Fibroblast of mammary gland (primary cell): Measurements from ENCODE around the gene NR6A1.

Source experiments
- DNase-seq: peaks from one replicate; pipeline ENCODE4 v3.0.0-alpha.2; 2010; ENCODE audit warnings: low read depth
- H3K4me3 ChIP-seq: 2 replicates; pipeline ENCODE4 v1.5.1; 2011; ENCODE audit warnings: low read depth, mild to moderate bottlenecking, low read length, moderate library complexity; ENCODE audit not compliant: control insufficient read depth
- TF ChIP-seq, protein P1 (sequence below): conservative IDR thresholded peaks from 2 replicates; pipeline ENCODE4 v1.5.1; 2011; ENCODE audit warnings: low read depth, low read length, inconsistent platforms; ENCODE audit not compliant: control insufficient read depth, insufficient read depth

The NR6A1 gene

DNA sequence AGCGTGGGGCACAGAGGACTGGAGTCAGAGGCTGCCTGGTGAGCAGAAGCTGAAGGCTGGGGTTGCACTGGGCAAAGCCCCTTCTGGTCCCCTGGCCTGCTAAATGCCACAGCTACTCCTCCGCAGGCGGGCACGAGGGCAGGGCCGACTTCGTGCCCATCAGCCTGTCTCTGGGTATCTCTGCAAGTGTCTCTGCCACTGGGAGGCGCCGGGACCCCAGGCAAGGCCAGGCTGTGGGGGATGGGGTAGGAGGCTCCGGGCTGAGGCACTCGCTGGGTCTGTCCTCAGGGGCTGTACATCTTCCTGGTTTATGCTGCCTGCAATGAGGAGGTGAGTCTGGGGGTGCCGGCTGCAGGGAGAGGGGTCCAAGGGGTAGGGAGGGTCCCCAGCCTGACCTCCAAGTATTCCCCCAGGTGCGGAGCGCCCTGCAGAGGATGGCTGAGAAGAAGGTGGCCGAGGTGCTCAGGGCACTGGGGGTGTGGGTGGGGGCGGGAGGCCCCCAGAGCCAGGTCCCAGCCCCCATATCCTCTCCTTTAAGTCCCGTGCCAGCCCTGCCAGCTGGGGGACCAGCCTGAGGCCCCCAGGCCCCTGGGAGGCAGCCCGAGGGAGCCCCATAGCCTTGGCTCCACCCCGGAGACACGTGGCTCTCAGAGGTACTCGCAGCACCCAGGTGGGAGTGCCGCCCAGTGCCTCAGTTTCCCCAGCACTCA, 295.8 kb downstream of the NR6A1 start:
- TF ChIP-seq, protein P1, sequence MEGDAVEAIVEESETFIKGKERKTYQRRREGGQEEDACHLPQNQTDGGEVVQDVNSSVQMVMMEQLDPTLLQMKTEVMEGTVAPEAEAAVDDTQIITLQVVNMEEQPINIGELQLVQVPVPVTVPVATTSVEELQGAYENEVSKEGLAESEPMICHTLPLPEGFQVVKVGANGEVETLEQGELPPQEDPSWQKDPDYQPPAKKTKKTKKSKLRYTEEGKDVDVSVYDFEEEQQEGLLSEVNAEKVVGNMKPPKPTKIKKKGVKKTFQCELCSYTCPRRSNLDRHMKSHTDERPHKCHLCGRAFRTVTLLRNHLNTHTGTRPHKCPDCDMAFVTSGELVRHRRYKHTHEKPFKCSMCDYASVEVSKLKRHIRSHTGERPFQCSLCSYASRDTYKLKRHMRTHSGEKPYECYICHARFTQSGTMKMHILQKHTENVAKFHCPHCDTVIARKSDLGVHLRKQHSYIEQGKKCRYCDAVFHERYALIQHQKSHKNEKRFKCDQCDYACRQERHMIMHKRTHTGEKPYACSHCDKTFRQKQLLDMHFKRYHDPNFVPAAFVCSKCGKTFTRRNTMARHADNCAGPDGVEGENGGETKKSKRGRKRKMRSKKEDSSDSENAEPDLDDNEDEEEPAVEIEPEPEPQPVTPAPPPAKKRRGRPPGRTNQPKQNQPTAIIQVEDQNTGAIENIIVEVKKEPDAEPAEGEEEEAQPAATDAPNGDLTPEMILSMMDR: no peak
- H3K4me3 ChIP-seq: no peak overlapping the region
- DNase-seq: no peak

DNA sequence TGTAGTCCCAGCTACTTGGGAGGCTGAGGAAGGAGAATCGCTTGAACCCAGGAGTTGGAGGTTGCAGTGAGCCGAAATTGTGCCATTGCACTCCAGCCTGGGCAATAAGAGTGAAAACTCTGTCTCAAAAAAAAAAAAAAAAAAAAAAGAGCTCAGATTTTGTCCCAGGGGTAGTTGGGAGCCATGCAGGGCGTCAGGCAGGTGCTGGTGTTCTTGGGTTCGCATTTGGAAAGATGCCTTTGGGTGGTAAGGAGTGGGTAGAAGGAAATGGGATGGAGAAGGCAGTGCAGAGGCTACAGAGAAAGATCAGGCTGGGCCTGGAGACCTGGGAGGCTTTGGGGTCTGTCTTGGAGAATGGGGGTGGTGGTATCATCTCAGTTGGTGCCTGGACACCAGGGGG, 297.0 kb downstream of the NR6A1 start:
- H3K4me3 ChIP-seq: no peak overlapping the region
- TF ChIP-seq, protein P1: no peak
- DNase-seq: no peak

DNA sequence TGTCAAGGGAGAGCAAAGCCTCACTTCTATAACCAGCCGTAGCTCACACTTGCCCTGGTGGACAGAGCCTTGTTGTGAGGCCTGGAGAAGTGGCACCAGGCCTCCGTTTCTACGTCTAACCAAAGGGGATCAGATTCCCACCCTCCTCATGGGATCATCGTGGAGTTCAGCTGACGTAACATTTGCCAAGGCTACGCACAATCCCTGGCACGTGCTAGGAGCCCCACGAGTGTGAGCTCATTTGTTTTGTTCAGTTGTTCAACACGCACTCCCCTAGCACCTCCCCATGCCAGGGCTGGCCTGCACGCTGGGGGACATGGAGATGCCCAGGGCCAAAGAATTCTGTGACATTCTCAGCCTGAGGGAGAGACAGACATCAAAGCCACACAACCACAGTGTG, 297.8 kb downstream of the NR6A1 start:
- DNase-seq: no peak
- TF ChIP-seq, protein P1: no peak
- H3K4me3 ChIP-seq: no peak overlapping the region

DNA sequence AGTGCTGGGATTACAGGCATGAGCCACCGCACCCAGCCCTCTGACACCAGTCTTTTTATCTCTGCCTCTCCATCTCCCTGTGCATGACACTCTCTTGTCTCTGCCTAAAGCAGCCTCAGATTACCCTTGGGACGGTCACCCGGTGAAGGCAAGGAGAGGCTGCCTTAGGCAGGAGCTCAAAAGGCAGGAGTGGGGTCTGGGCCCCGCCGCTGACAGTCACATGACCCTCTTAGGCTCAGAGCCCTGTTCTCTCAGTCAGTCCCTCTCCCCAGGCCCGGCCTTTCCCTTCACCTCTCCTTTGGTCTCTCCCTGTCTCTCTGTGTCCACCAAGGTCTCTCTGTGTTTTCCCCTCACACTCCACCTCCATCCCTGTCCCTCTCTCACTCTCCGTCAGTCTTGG, 298.3 kb downstream of the NR6A1 start:
- no peak for DNase-seq
- no peak overlapping the region for H3K4me3 ChIP-seq
- TF ChIP-seq, protein P1: no peak

DNA sequence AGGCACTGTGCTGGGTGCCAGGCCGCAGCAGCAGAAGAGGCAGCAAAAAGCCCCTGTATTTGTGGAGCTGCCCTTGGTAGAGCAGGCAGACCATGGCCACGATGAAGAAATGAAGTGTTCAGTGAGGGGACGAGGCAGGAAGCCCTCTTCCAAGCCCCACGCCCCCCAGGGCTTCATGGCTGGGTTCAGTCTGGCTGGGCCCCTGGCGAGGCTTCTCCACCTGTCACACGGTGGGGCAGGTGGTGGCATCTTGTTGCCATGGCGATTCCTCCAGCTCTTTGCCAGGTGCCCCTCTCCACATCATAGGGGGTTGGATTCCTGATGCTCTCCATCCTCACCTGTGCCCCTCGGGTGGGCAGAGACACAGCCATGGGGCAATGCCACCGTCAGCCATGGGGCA, 299.4 kb downstream of the NR6A1 start:
- DNase-seq: no peak
- TF ChIP-seq, protein P1: no peak
- no peak overlapping the region for H3K4me3 ChIP-seq

DNA sequence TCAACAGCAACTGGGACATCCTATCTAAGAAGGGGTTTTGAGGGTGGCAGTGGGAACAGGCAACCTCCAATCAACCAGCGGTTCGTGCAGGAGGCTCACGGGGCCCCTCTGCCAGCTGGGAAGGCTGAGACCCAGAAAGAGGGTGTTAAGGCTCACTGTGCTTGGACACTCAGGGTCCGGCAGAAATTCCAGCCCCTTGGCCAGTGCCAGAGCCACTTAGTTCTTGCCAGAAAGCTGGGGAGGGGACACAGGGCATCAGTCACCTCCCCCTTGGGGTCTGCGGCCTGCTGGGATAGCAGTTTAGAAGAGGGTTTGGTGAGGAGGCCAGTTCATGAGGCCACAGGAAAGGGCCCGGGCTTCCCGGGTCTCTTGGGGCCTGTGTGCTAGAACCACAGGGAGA, 300.4 kb downstream of the NR6A1 start:
- DNase-seq: no peak
- no peak overlapping the region for H3K4me3 ChIP-seq
- TF ChIP-seq, protein P1: no peak

DNA sequence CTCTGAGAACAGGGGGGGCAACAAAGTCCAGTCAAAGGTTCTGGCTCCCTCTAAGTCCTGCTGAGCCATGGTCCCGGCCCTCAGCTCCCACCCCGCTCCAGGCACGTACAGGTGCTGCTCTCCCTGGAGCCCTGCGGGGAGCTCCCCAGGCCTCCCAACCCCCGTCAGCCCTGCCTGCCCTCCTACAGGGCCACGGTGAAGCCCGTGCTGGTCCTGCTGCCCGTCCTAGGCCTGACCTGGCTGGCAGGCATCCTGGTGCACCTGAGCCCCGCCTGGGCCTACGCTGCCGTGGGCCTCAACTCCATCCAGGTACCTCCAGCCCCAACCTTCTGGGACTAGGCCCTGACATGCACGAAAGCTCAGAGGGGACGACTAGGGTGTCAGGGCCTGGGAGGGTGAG, 300.8 kb downstream of the NR6A1 start:
- TF ChIP-seq, protein P1: no peak
- no peak for DNase-seq
- no peak overlapping the region for H3K4me3 ChIP-seq
